H9 (cell line): ENCODE data around the gene SLC2A1. TPM values are rescaled to one million over a fixed set of nuclear protein-coding genes. Genes with fewer than 3 reads are reported as not detected.
A peak's percentile ranks its signal among the peaks of the same experiment; 100 is the strongest.

Experiments used
- DNase-seq: peaks from one replicate; pipeline ENCODE4 v3.0.0-alpha.2; 2017
- H2AFZ ChIP-seq: one replicate; pipeline ENCODE4 v1.6.1; 2013; ENCODE audit warnings: mild to moderate bottlenecking, low read length, control low read depth, moderate library complexity
- H2AK5ac ChIP-seq: 2 replicates; pipeline ENCODE4 v1.6.1; 2013; ENCODE audit warnings: low read length, control low read depth, mixed read lengths; ENCODE audit not compliant: insufficient read length
- H2BK120ac ChIP-seq: one replicate; pipeline ENCODE4 v1.6.1; 2013; ENCODE audit warnings: low read depth, mild to moderate bottlenecking, low read length, control low read depth, inconsistent platforms; ENCODE audit not compliant: poor library complexity, severe bottlenecking
- H2BK12ac ChIP-seq: 2 replicates; pipeline ENCODE4 v1.6.1; 2013; ENCODE audit warnings: low read length, control low read depth, mixed read lengths, low read depth; ENCODE audit not compliant: insufficient read length
- H2BK15ac ChIP-seq: 2 replicates; pipeline ENCODE4 v1.6.1; 2013; ENCODE audit warnings: low read depth, low read length, control low read depth
- H2BK20ac ChIP-seq: one replicate; pipeline ENCODE4 v1.6.1; 2013; ENCODE audit warnings: low read depth, mild to moderate bottlenecking, low read length, control low read depth, inconsistent platforms; ENCODE audit not compliant: poor library complexity, severe bottlenecking
- H2BK5ac ChIP-seq: 2 replicates; pipeline ENCODE4 v1.6.1; 2013; ENCODE audit warnings: low read length, control low read depth, mixed read lengths; ENCODE audit not compliant: insufficient read length
- H3K14ac ChIP-seq: 2 replicates; pipeline ENCODE4 v1.6.1; 2013; ENCODE audit warnings: low read length, control low read depth; ENCODE audit not compliant: insufficient read depth
- H3K18ac ChIP-seq: 2 replicates; pipeline ENCODE4 v1.6.1; 2013; ENCODE audit warnings: low read depth, mild to moderate bottlenecking, mixed read lengths, low read length, control low read depth; ENCODE audit not compliant: insufficient read length
- H3K23ac ChIP-seq: 2 replicates; pipeline ENCODE4 v1.6.1; 2013; ENCODE audit warnings: low read length, control low read depth, mixed read lengths, low read depth; ENCODE audit not compliant: insufficient read length
- H3K23me2 ChIP-seq: 2 replicates; pipeline ENCODE4 v1.6.1; 2013; ENCODE audit warnings: low read depth, mild to moderate bottlenecking, mixed read lengths, low read length, control low read depth; ENCODE audit not compliant: insufficient read length, poor library complexity, severe bottlenecking
- H3K27ac ChIP-seq: 2 replicates; pipeline ENCODE4 v1.5.1; 2013; ENCODE audit warnings: low read length, control low read depth, mixed read lengths, low read depth; ENCODE audit not compliant: insufficient read length
- H3K27me3 ChIP-seq: 2 replicates; pipeline ENCODE4 v1.6.1; 2013; ENCODE audit warnings: low read length, control low read depth, inconsistent platforms; ENCODE audit not compliant: insufficient read depth
- H3K4ac ChIP-seq: 2 replicates; pipeline ENCODE4 v1.6.1; 2013; ENCODE audit warnings: low read depth, mild to moderate bottlenecking, control low read depth, inconsistent platforms, low read length, moderate library complexity
- H3K4me1 ChIP-seq: 2 replicates; pipeline ENCODE4 v1.6.1; 2013; ENCODE audit warnings: low read length, control low read depth, inconsistent platforms; ENCODE audit not compliant: insufficient read depth
- H3K4me2 ChIP-seq: 2 replicates; pipeline ENCODE4 v1.6.1; 2013; ENCODE audit warnings: low read length, control low read depth, mixed read lengths; ENCODE audit not compliant: insufficient read length, insufficient read depth
- H3K56ac ChIP-seq: 2 replicates; pipeline ENCODE4 v1.6.1; 2013; ENCODE audit warnings: low read depth, mild to moderate bottlenecking, mixed read lengths, low read length, control low read depth; ENCODE audit not compliant: insufficient read length
- H3K79me1 ChIP-seq: 2 replicates; pipeline ENCODE4 v1.6.1; 2013; ENCODE audit warnings: low read depth, mild to moderate bottlenecking, moderate library complexity, low read length, control low read depth, inconsistent platforms; ENCODE audit not compliant: insufficient read depth, poor library complexity, severe bottlenecking
- H3K79me2 ChIP-seq: 2 replicates; pipeline ENCODE4 v1.6.1; 2013; ENCODE audit warnings: low read length, control low read depth, inconsistent platforms; ENCODE audit not compliant: insufficient read depth
- H3K9ac ChIP-seq: 2 replicates; pipeline ENCODE4 v1.6.1; 2013; ENCODE audit warnings: low read length, control low read depth, mixed read lengths; ENCODE audit not compliant: insufficient read length; ENCODE audit errors: extremely low read depth
- H3K9me3 ChIP-seq: one replicate; pipeline ENCODE4 v1.6.1; 2013; ENCODE audit warnings: low read depth, low read length, inconsistent platforms; ENCODE audit not compliant: control insufficient read depth
- H3T11ph ChIP-seq: one replicate; pipeline ENCODE4 v1.6.1; 2013; ENCODE audit warnings: mild to moderate bottlenecking, low read length, control low read depth, inconsistent platforms
- H4K20me1 ChIP-seq: one replicate; pipeline ENCODE4 v1.6.1; 2013; ENCODE audit not compliant: control insufficient read depth, insufficient read length, insufficient read depth
- H4K5ac ChIP-seq: 2 replicates; pipeline ENCODE4 v1.6.1; 2013; ENCODE audit warnings: low read depth, mild to moderate bottlenecking, mixed read lengths, low read length, control low read depth; ENCODE audit not compliant: insufficient read length
- H4K8ac ChIP-seq: replicated peaks from 2 replicates; pipeline ENCODE4 v1.6.1; 2013; ENCODE audit warnings: low read length, control low read depth, mixed read lengths, low read depth; ENCODE audit not compliant: insufficient read length
- H4K91ac ChIP-seq: 2 replicates; pipeline ENCODE4 v1.6.1; 2013; ENCODE audit warnings: low read depth, mild to moderate bottlenecking, moderate library complexity, mixed read lengths, low read length, control low read depth; ENCODE audit not compliant: insufficient read length
- H3K27ac Mint-ChIP-seq, 3 experiments: 2 replicates in 2 of 3; 3 replicates in 1 of 3; pipeline ENCODE4 v1.8.0; 2020 to 2021; ENCODE audit warnings: mixed read lengths in 3 of 3, mild to moderate bottlenecking in 1 of 3, moderate library complexity in 1 of 3
- H3K27me3 Mint-ChIP-seq: 2 replicates; pipeline ENCODE4 v1.8.0; 2021; ENCODE audit warnings: low read depth, mild to moderate bottlenecking, moderate library complexity, mixed read lengths
- H3K36me3 Mint-ChIP-seq, 3 experiments: 2 replicates in 2 of 3; 3 replicates in 1 of 3; pipeline ENCODE4 v1.8.0; 2020 to 2021; ENCODE audit warnings: low read depth in 3 of 3, mixed read lengths in 3 of 3; ENCODE audit not compliant: insufficient read depth in 1 of 3
- H3K4me1 Mint-ChIP-seq, 2 experiments: 2 replicates each; pipeline ENCODE4 v1.8.0; 2020; ENCODE audit warnings: mixed read lengths in 2 of 2
- H3K4me3 Mint-ChIP-seq, 2 experiments: 2 replicates in 1 of 2; 3 replicates in 1 of 2; pipeline ENCODE4 v1.8.0; 2020 to 2021; ENCODE audit warnings: mild to moderate bottlenecking in 2 of 2, mixed read lengths in 2 of 2, moderate library complexity in 1 of 2
- H3K9me3 Mint-ChIP-seq, 2 experiments: 2 replicates in 1 of 2; 3 replicates in 1 of 2; pipeline ENCODE4 v1.8.0; 2020; ENCODE audit warnings: mild to moderate bottlenecking in 2 of 2, mixed read lengths in 2 of 2, moderate library complexity in 1 of 2
- WGBS: extraction: QIAGEN DNeasy Blood & Tissue Kit; methylation state at CpG from one replicate; pipeline ENCODE4 v1.1.7; 2013; ENCODE audit warnings: missing lambda C conversion rate, low lambda C conversion rate, mixed read lengths; ENCODE audit not compliant: insufficient read length; ENCODE audit errors: extremely low coverage; 5-methylcytosine and 5-hydroxymethylcytosine counted together
- total RNA-seq: library from RNA; stranded (reverse); gene quantifications from 2 replicates; pipeline ENCODE4 v1.2.1, GENCODE V29; 2021
- TF ChIP-seq, protein P1 (sequence below): fragments of 200-600 bp; sonication (generic); conservative IDR thresholded peaks from 3 replicates; pipeline ENCODE4 v1.8.0; 2021; ENCODE audit warnings: antibody characterized with exemption, mild to moderate bottlenecking

SLC2A1 gene
- total RNA-seq, 1 experiment from 2014 or later = 186 TPM

DNA sequence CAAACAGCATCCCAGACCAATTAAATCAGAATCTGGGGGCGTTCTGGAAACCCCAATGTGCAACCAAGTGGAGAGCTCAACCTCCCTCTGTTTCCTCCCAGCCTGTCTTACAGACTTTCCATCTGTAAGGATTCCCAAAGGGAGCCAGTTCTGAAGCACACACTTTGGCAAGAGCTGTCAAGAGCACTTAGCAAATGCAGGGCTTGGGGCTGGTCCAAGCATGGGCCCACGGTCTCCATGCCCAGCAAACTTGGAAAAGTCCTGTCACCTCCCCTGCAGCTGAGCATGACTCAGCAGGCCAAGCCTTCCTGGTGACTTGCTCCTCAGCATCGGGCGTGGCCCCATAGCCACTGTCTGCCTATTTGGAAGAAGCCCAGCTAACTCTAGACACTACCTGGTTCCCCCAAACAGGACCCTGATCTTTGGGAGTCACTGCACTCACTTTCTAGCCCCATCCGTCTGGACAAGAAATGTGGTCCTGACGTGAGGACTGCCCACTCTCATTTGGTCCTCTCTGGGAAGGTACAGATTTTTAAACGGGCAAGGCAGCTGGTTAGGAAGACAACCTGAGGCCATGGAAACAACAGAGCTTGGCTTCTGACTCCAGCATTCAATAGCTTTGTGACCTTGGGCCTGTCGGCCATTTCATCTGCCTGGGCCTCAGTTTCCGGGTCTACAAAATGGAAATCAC, 16.9 kb downstream of the SLC2A1 start:
- Histone ChIP-seq H2AK5ac (no peak overlapping the region), H4K8ac (no peak overlapping the region), H3K79me2 (peaks cover 41% of the 10 kb centered on the region; the same call in 1 of the 2 replicates), H3K79me1 (peaks cover 6% of the 10 kb centered on the region), H2BK5ac (no peak overlapping the region), H3K23ac (no peak overlapping the region), H3K27me3 (no peaks in the 10 kb centered on the region), H2BK12ac (no peak overlapping the region), H4K5ac (no peak overlapping the region), H3K4me1 (no peaks in the 10 kb centered on the region; the same call in 1 of the 2 replicates), H3K18ac (no peak overlapping the region), H3T11ph (no peak overlapping the region), H3K23me2 (no peaks in the 10 kb centered on the region), H3K9me3 (no peaks in the 10 kb centered on the region), H3K14ac (no peak overlapping the region), H3K4me2 (no peak overlapping the region), H4K20me1 (peaks cover 2% of the 10 kb centered on the region), H3K9ac (no peak overlapping the region), H3K4ac (no peak overlapping the region), H2AFZ (no peak overlapping the region), H3K27ac (no peak overlapping the region), H4K91ac (no peak overlapping the region), H2BK15ac (no peak overlapping the region), H2BK20ac (no peak overlapping the region), H3K56ac (no peak overlapping the region), H2BK120ac (no peak overlapping the region)
- peaks cover 77 to 90% (median 78%) of the 10 kb centered on the region in 3 experiments; a peak in 6 of 7 replicates for H3K36me3 Mint-ChIP-seq
- H3K4me3 Mint-ChIP-seq = peak overlapping the region in 1 of 2 experiments; percentile 21; a peak in 2 of 5 replicates
- H3K4me1 Mint-ChIP-seq = peaks cover 66 to 79% of the 10 kb centered on the region in 2 experiments
- no peaks in the 10 kb centered on the region for H3K27me3 Mint-ChIP-seq
- no CpG with 5 or more reads among the region's 9 CpGs for WGBS
- DNase-seq = no peak
- no peaks in the 10 kb centered on the region; a peak in 1 of 5 replicates for H3K9me3 Mint-ChIP-seq
- H3K27ac Mint-ChIP-seq = peak overlapping the region in 2 of 3 experiments; percentile 61 to 90; a peak in 5 of 7 replicates
- TF ChIP-seq, protein P1, sequence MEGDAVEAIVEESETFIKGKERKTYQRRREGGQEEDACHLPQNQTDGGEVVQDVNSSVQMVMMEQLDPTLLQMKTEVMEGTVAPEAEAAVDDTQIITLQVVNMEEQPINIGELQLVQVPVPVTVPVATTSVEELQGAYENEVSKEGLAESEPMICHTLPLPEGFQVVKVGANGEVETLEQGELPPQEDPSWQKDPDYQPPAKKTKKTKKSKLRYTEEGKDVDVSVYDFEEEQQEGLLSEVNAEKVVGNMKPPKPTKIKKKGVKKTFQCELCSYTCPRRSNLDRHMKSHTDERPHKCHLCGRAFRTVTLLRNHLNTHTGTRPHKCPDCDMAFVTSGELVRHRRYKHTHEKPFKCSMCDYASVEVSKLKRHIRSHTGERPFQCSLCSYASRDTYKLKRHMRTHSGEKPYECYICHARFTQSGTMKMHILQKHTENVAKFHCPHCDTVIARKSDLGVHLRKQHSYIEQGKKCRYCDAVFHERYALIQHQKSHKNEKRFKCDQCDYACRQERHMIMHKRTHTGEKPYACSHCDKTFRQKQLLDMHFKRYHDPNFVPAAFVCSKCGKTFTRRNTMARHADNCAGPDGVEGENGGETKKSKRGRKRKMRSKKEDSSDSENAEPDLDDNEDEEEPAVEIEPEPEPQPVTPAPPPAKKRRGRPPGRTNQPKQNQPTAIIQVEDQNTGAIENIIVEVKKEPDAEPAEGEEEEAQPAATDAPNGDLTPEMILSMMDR = no peak
